ES-I3 (cell line): ENCODE measurements around the gene PEDS1.
"Not testable (repeated sequence)": the region's sequence is repeated elsewhere in the genome, so short reads cannot be mapped to it uniquely, and the experiment has no call there.

Experiments
- H3K36me3 ChIP-seq: 2 replicates; pipeline ENCODE4 v1.6.1; 2013; ENCODE audit warnings: mild to moderate bottlenecking, low read length, control low read depth, moderate library complexity; ENCODE audit not compliant: insufficient read depth
- H3K4me1 ChIP-seq: 2 replicates; pipeline ENCODE4 v1.6.1; 2013; ENCODE audit warnings: mild to moderate bottlenecking, control low read depth, low read length; ENCODE audit not compliant: insufficient read depth
- H3K9ac ChIP-seq: 2 replicates; pipeline ENCODE4 v1.6.1; 2013; ENCODE audit warnings: low read depth, mild to moderate bottlenecking, low read length, moderate library complexity
- H3K9me3 ChIP-seq: 2 replicates; pipeline ENCODE4 v1.6.1; 2013; ENCODE audit warnings: mild to moderate bottlenecking, low read length, moderate library complexity; ENCODE audit not compliant: control insufficient read depth, insufficient read depth

The PEDS1 gene

GRCh38 chr20:50140339-50140859 is 13.1 kb downstream of the PEDS1 start:
- H3K4me1 ChIP-seq = peaks cover 14% of the 10 kb centered on the region
- H3K9ac ChIP-seq = no peak overlapping the region
- H3K9me3 ChIP-seq = no peaks in the 10 kb centered on the region
- peaks cover 5% of the 10 kb centered on the region; the same call in 1 of the 2 replicates for H3K36me3 ChIP-seq

GRCh38 chr20:50138479-50139393 is 14.8 kb downstream of the PEDS1 start:
- Histone ChIP-seq H3K4me1 (peaks cover 8% of the 10 kb centered on the region), H3K36me3 (peaks cover 5% of the 10 kb centered on the region; the same call in 1 of the 2 replicates), H3K9me3 (no peaks in the 10 kb centered on the region), H3K9ac (no peak overlapping the region)

GRCh38 chr20:50138120-50138478 is 15.4 kb downstream of the PEDS1 start:
- H3K9ac ChIP-seq = no peak overlapping the region
- peaks cover 5% of the 10 kb centered on the region; the same call in 1 of the 2 replicates for H3K36me3 ChIP-seq
- peaks cover 5% of the 10 kb centered on the region for H3K4me1 ChIP-seq
- no peaks in the 10 kb centered on the region for H3K9me3 ChIP-seq

GRCh38 chr20:50137702-50138101 is 15.8 kb downstream of the PEDS1 start:
- H3K9me3 ChIP-seq, H3K4me1 ChIP-seq, H3K9ac ChIP-seq, H3K36me3 ChIP-seq: not testable (repeated sequence)

- Histone ChIP-seq H3K36me3 (peaks cover 5% of the 10 kb centered on the region; the same call in 1 of the 2 replicates), H3K9me3 (no peaks in the 10 kb centered on the region), H3K4me1 (peaks cover under 1% of the 10 kb centered on the region; the same call in 1 of the 2 replicates), H3K9ac (no peak overlapping the region)
Observed at GRCh38 chr20:50136822-50137599, 16.5 kb downstream of the PEDS1 start.

- not testable (repeated sequence) for H3K4me1 ChIP-seq, H3K9me3 ChIP-seq, H3K36me3 ChIP-seq, H3K9ac ChIP-seq
Observed at GRCh38 chr20:50135157-50135556, 18.4 kb downstream of the PEDS1 start.

- H3K9me3 ChIP-seq = no peaks in the 10 kb centered on the region
- H3K36me3 ChIP-seq = peaks cover 2% of the 10 kb centered on the region; the same call in 1 of the 2 replicates
- H3K9ac ChIP-seq = no peak overlapping the region
- H3K4me1 ChIP-seq = no peaks in the 10 kb centered on the region; the same call in 1 of the 2 replicates
Observed at GRCh38 chr20:50133474-50134217, 19.9 kb downstream of the PEDS1 start.

GRCh38 chr20:50133041-50133440 is 20.5 kb downstream of the PEDS1 start:
- Histone ChIP-seq H3K9me3 (no peaks in the 10 kb centered on the region), H3K9ac (no peak overlapping the region), H3K36me3 (peaks cover 7% of the 10 kb centered on the region; the same call in 1 of the 2 replicates)

GRCh38 chr20:50130995-50131394 is 22.5 kb downstream of the PEDS1 start:
- Histone ChIP-seq H3K9me3 (no peaks in the 10 kb centered on the region), H3K9ac (no peak overlapping the region), H3K4me1 (no peaks in the 10 kb centered on the region; the same call in 1 of the 2 replicates), H3K36me3 (peaks cover 22% of the 10 kb centered on the region)

More at GRCh38 chr20:50133041-50133440, 20.5 kb downstream of the PEDS1 start:
- no peaks in the 10 kb centered on the region; the same call in 1 of the 2 replicates for H3K4me1 ChIP-seq

GRCh38 chr20:50130356-50130723 is 23.2 kb downstream of the PEDS1 start:
- no peak overlapping the region for H3K9ac ChIP-seq
- H3K9me3 ChIP-seq = no peaks in the 10 kb centered on the region
- H3K4me1 ChIP-seq = no peaks in the 10 kb centered on the region; the same call in 1 of the 2 replicates
- peaks cover 26% of the 10 kb centered on the region for H3K36me3 ChIP-seq

GRCh38 chr20:50129662-50130355 is 23.7 kb downstream of the PEDS1 start:
- H3K36me3 ChIP-seq = peaks cover 28% of the 10 kb centered on the region

GRCh38 chr20:50128520-50128905 is 25.0 kb downstream of the PEDS1 start:
- peaks cover 30% of the 10 kb centered on the region for H3K36me3 ChIP-seq
- H3K9me3 ChIP-seq = no peaks in the 10 kb centered on the region
- no peak overlapping the region for H3K9ac ChIP-seq
- no peaks in the 10 kb centered on the region; the same call in 1 of the 2 replicates for H3K4me1 ChIP-seq

More at GRCh38 chr20:50129662-50130355, 23.7 kb downstream of the PEDS1 start:
- Histone ChIP-seq H3K4me1 (no peaks in the 10 kb centered on the region; the same call in 1 of the 2 replicates), H3K9ac (no peak overlapping the region), H3K9me3 (no peaks in the 10 kb centered on the region)
